Activated CD8-positive, alpha-beta memory T cell treated with anti-CD3 and anti-CD28 coated beads for 1 hour (primary cell): Measurements from ENCODE around the gene RNF217.
"Not testable (repeated sequence)": the region's sequence is repeated elsewhere in the genome, so short reads cannot be mapped to it uniquely, and the experiment has no call there.

Source experiments
- DNase-seq, 2 donors: peaks; one replicate each; pipeline ENCODE4 v3.0.0-alpha.2; 2020; ENCODE audit warnings: low read depth in 1 of 2; ENCODE audit errors: extremely low read depth in 1 of 2

Gene RNF217

DNA sequence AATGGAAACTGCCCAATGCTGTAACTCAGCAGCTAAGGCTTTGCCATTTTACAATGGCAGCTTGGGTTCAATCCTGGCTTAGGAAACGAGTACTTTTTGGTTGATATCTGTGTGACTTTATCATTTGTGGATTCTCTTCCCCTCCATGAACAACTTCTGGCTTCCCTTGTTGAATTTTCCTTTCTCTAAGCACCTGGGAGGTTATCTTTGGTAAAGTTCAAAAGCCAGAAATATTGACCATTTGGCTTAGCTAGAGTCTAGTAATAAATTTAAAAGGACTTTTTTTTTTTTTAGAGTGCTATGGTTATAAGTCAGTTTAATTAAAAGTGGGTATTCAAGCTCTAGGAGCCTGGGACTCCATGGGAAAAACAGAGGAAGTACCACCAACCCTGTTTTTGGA is 159.7 kb downstream of the RNF217 start:
- no peak for DNase-seq

DNA sequence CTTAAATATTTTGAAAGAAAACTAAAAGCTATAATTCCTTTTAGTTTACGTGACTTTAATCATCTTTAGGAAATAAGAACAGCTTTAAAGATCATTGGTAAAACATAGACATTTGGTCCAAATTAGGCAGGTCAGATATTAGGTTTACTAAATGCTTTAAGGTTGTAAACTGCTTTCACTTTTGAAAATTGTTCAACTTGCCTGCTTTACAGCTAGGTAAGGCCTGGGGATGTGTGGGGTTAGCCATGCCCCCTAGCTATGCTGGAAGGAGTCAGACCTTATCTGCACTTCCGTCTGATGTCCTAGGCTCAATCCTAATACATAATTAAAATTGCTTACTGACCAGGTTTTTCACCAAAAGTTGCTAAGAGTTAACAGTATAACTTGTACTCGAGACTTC is 160.8 kb downstream of the RNF217 start:
- DNase-seq: no peak

DNA sequence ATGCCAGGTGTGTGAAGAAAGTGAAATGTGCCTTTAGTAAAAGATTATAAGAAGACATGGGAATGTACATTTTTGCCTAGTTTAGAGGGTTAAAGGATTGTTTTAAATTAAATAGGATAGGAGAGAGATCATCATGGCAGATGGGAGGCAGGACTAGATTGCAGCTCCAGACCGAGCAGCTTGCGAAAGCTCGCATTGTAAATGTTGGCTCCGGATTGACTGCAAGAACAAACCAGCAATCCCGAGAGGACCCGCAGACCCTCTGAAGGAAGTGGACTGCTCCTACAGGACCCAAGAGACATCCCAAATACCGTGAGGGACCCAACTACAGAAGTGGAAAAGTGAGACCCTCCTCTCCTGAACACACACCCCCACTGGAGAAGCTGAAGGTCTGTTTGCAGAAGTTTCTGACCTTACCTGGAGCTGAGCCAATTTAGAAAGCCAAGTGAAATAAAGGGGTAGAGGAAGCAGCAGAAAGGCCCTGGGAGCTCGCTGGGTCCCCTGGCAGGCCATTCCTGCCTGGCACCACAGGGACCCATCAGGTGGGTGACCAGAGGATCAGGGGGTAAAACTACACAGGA is 161.3 kb downstream of the RNF217 start:
- no peak for DNase-seq

DNA sequence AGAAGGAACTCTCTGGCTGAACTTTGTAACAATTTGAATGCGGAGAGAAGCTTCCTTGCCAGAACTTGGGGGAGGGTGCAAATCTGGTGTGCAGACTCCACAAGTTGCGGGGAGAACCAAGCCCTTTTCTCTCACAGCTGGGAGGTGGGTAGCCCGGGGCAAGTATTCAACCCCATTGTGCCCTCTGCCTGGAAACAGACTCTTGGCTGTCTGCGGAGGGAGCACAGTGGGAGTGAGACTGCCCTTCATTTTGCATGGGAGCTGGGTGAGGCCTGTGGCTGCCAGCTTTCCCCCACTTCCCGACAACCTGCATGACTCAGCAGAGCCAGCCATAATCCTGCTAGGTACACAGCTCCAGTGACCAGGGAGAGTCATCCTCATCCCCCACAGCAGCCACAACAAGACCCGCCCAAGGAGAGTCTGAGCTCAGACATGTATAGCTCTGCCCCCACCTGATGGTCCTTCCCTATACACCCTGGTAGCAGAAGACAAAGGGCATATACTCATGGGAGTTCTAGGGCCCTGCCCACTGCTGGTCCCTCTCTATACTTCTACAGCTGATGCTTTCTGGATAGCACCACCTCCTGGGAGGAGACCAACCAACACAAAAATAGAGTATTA is 161.9 kb downstream of the RNF217 start:
- no peak for DNase-seq

- not testable (repeated sequence) for DNase-seq
Measured at GRCh38 chr6:125125856-125126255, 163.6 kb downstream of the RNF217 start.

- DNase-seq: no peak
Measured at GRCh38 chr6:125129354-125129753, 167.1 kb downstream of the RNF217 start.

- DNase-seq: no peak
Measured at GRCh38 chr6:125132058-125132457, 169.8 kb downstream of the RNF217 start.

DNA sequence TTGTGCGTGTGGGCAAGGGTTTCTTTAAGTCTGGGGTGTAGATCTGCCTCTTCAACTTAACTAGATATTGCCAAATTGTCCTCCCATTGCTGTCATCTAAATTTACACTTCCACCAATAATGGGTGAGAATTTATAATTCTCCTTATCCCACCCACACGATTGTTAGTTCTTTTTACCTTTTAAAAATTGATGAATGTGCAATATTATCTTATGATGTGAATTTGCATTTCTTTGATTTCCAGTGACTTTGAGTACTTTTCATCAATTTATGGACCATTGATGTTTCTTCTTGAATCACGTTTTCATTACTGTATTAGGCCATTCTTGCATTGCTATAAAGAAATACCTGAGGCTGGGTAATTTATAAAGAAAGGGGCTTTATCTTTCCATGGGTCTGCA is 174.1 kb downstream of the RNF217 start:
- no peak for DNase-seq

DNA sequence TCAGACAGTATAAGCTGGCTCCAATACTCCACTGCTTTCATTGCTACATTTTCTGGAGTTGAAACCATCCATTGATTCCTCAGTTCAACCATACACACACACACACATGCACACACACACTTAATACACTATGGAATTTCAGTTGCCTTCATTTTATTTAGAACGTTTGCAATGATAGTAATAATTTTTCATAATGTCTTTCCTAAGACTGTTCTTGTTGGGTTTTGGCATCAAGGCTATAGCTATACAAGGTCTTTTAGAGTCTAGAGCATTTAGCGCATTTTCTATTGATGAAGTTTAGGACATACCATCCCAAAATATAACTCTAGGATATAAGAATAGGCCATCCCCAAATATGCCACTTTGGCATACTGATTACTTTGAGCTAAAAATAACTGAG is 175.8 kb downstream of the RNF217 start:
- no peak for DNase-seq

DNA sequence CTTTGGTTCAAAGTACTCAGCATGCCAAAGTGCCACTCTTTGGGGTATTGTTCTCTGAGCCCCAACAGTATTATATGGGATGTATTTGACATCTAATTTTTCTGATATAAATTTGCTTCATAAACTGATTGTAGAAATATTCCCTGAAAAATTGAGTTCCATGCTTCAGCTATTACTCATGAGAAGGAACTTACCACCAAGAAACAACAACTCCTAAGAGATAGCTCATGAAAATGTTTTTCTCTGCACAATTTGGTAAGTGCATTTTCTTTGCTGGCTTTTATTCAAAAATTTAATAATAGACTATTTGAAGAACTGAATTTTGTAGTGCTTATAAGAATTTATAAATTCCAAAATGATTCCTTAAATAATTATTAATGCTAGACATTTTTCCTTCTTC is 178.6 kb downstream of the RNF217 start:
- DNase-seq: no peak
